AG10803 (cell line): ENCODE measurements around the gene CD276.

Source experiments
- DNase-seq: peaks from one replicate; pipeline ENCODE4 v3.0.0; 2010; ENCODE audit warnings: low read depth
- H3K4me3 ChIP-seq: 2 replicates; pipeline ENCODE4 v1.5.1; 2011; ENCODE audit warnings: mild to moderate bottlenecking, low read length, control low read depth
- TF ChIP-seq, protein P1 (sequence below): conservative IDR thresholded peaks from 2 replicates; pipeline ENCODE4 v1.5.1; 2011; ENCODE audit warnings: mild to moderate bottlenecking, low read length, control low read depth, inconsistent platforms

Gene CD276

GRCh38 chr15:73678498-73678897 lies 5.7 kb upstream of the CD276 start:
- no peak for DNase-seq
- no peak overlapping the region for H3K4me3 ChIP-seq

GRCh38 chr15:73679180-73679579 lies 5.0 kb upstream of the CD276 start:
- no peak overlapping the region for H3K4me3 ChIP-seq
- DNase-seq: no peak
- TF ChIP-seq, protein P1, sequence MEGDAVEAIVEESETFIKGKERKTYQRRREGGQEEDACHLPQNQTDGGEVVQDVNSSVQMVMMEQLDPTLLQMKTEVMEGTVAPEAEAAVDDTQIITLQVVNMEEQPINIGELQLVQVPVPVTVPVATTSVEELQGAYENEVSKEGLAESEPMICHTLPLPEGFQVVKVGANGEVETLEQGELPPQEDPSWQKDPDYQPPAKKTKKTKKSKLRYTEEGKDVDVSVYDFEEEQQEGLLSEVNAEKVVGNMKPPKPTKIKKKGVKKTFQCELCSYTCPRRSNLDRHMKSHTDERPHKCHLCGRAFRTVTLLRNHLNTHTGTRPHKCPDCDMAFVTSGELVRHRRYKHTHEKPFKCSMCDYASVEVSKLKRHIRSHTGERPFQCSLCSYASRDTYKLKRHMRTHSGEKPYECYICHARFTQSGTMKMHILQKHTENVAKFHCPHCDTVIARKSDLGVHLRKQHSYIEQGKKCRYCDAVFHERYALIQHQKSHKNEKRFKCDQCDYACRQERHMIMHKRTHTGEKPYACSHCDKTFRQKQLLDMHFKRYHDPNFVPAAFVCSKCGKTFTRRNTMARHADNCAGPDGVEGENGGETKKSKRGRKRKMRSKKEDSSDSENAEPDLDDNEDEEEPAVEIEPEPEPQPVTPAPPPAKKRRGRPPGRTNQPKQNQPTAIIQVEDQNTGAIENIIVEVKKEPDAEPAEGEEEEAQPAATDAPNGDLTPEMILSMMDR: no peak

More at GRCh38 chr15:73678498-73678897, 5.7 kb upstream of the CD276 start:
- TF ChIP-seq, protein P1: no peak

DNA sequence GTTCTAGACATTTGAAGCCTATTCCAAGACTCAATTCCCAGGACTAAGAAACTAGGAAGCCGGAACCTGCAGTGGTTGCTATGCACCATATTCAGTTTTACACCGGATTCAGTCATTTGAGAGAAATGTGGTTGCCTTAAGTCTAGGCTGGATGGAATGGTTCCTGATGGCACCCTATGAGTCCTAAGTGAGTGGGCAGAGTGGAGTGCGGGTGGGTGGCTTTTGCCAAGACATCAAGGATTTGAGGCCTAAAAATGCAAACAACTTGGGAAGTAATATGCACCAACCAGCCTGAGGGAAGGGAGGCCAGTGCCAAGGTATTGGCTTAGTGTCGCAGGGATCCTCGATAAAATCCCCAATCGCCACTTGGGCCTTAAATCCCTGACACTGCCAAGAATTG lies 4.2 kb upstream of the CD276 start:
- TF ChIP-seq, protein P1: no peak
- H3K4me3 ChIP-seq: no peak overlapping the region
- no peak for DNase-seq

GRCh38 chr15:73680549-73680948 lies 3.6 kb upstream of the CD276 start:
- no peak for DNase-seq
- TF ChIP-seq, protein P1: no peak
- no peak overlapping the region for H3K4me3 ChIP-seq

DNA sequence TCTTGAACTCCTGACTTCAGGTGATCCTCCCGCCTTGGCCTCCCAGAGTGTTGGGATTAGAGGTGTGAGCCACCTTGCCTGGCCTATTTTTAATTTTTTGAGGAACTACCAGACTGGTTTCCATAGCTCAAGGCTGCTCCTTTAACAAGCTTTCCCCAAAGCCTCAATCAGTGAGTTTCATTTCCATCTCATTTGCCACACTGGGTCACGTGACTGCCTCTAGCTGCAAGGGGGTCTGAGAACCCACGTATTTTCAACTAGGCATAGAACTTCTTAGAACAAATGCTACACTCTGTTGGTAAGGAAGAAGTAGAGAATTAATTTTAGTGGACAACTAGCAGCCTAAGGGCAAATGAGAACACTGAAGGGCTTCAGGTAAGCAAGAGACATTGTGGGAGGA lies 3.1 kb upstream of the CD276 start:
- TF ChIP-seq, protein P1: no peak
- no peak overlapping the region for H3K4me3 ChIP-seq
- DNase-seq: no peak

GRCh38 chr15:73681856-73682599 lies 2.2 kb upstream of the CD276 start:
- DNase-seq: no peak
- TF ChIP-seq, protein P1: no peak
- no peak overlapping the region for H3K4me3 ChIP-seq

DNA sequence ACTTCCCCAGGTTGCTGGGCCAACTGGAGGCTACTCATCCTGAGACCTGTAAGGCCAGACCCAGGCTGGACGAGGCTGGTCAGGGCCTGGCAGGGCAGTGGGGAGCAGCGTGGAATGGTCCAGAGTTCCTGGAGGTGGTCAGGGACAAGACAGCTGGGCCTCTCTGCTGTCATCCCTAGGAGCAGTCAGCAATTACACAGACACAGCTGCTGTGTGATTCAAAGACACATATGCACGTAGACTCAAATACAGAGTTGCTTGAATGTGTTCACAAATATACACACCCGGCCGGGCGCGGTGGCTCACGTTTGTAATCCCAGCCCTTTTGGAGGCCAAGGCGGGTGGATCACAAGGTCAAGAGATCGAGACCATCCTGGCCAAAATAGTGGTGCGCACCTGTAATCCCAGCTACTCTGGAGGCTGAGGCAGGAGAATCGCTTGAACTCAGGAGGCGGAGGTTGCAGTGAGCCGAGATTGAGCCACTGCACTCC lies 1.5 kb upstream of the CD276 start:
- TF ChIP-seq, protein P1: no peak
- no peak overlapping the region for H3K4me3 ChIP-seq
- DNase-seq: no peak
